ENCODE measurements around the gene HS3ST3B1.

The HS3ST3B1 gene

GRCh38 chr17:14300575-14301278 is at the start of gene HS3ST3B1:
TSS of gene HS3ST3B1 (plus strand) at chr17:14301081. CDS start at chr17:14301519, 438 bp downstream.
- DNase-seq, result peak; percentile 62 to 71

- no peak for DNase-seq
Measured at GRCh38 chr17:14261406-14261805, 39.5 kb upstream of the HS3ST3B1 start.

GRCh38 chr17:14268264-14268663 is 32.6 kb upstream of the HS3ST3B1 start:
- no peak for DNase-seq

GRCh38 chr17:14269473-14269872 is 31.4 kb upstream of the HS3ST3B1 start:
- DNase-seq, result no peak

GRCh38 chr17:14270508-14270907 is 30.4 kb upstream of the HS3ST3B1 start:
- no peak for DNase-seq

- no peak for DNase-seq
Measured at GRCh38 chr17:14276535-14277250, 24.2 kb upstream of the HS3ST3B1 start.

- no peak for DNase-seq
Measured at GRCh38 chr17:14281530-14281929, 19.4 kb upstream of the HS3ST3B1 start.

GRCh38 chr17:14282726-14283125 is 18.2 kb upstream of the HS3ST3B1 start:
- DNase-seq, result no peak

- DNase-seq, result no peak
Measured at GRCh38 chr17:14289162-14289561, 11.7 kb upstream of the HS3ST3B1 start.

GRCh38 chr17:14294876-14295275 is 6.0 kb upstream of the HS3ST3B1 start:
- no peak for DNase-seq

- no peak for DNase-seq
Measured at GRCh38 chr17:14295676-14296075, 5.2 kb upstream of the HS3ST3B1 start.

GRCh38 chr17:14296166-14296910 is 4.5 kb upstream of the HS3ST3B1 start:
- DNase-seq, result no peak

- DNase-seq, result no peak
Measured at GRCh38 chr17:14297161-14297851, 3.6 kb upstream of the HS3ST3B1 start.

GRCh38 chr17:14298221-14298946 is 2.5 kb upstream of the HS3ST3B1 start:
- no peak for DNase-seq

GRCh38 chr17:14298947-14299279 is 2.0 kb upstream of the HS3ST3B1 start:
- no peak for DNase-seq

GRCh38 chr17:14299280-14300141 is 1.4 kb upstream of the HS3ST3B1 start:
- no peak for DNase-seq

- no peak for DNase-seq
Measured at GRCh38 chr17:14301279-14302090, 604 bp downstream of the HS3ST3B1 start.

- no peak for DNase-seq
Measured at GRCh38 chr17:14302091-14302430, 1.2 kb downstream of the HS3ST3B1 start.

- DNase-seq, result peak; percentile 36 to 39
Measured at GRCh38 chr17:14302431-14303099, 1.7 kb downstream of the HS3ST3B1 start.
